ENCODE measurements around the gene JPH3. TPM values are rescaled to one million over a fixed set of nuclear protein-coding genes. Genes with fewer than 3 reads are reported as not detected.
A peak's percentile ranks its signal among the peaks of the same experiment; 100 is the strongest.

JPH3 gene
- polyA plus RNA-seq, 1 donor from 2014 or later: 22.2 TPM

DNA sequence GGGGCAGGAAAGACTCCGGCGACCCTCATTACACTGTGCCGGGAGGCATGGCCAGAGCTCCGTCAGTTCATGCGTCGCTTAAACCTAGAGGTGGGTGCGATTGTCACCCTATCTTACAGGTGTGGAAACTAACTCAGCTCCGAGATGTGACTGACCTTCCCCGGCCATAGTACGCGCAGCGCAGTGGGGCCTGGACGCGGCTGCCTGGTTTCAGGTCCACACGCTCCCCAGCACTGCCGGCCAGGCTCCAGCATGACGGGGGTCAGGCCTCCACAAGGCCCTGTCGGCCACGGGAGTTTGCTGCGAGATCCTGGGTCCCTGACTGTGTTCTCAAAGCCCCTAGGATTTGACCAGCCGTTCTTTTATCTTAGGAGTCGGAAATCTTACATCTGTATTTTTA is 34.4 kb downstream of the JPH3 start:
- Histone ChIP-seq H3K9ac (ENCODE audit: low read length) (no peak overlapping the region), H3K4me2 (ENCODE audit: low read length) (no peak overlapping the region), H2AFZ (ENCODE audit: low read depth, low read length) (no peak overlapping the region), H3K79me2 (replicated peaks; ENCODE audit: insufficient read depth, low read length) (no peaks in the 10 kb centered on the region), H3K9me2 (ENCODE audit: insufficient read depth, low read length) (no peaks in the 10 kb centered on the region), H3K36me3 (ENCODE audit: insufficient read depth, low read length) (no peaks in the 10 kb centered on the region), H3K4me3 (ENCODE audit: low read length) (no peak overlapping the region), H3K27ac (ENCODE audit: low read length) (no peak overlapping the region), H3F3A (ENCODE audit: insufficient read depth, low read length, poor library complexity, severe bottlenecking) (no peaks in the 10 kb centered on the region), H3K27me3 (ENCODE audit: insufficient read depth, low read depth, low read length) (no peaks in the 10 kb centered on the region), H3K9me3 (ENCODE audit: low read length) (no peaks in the 10 kb centered on the region), H4K20me1 (ENCODE audit: insufficient read depth) (no peaks in the 10 kb centered on the region)
- no peak for TF ChIP-seq SMC3 (conservative IDR thresholded peaks at IDR 0.05; ENCODE audit: poor library complexity)
- TF ChIP-seq, protein P1, sequence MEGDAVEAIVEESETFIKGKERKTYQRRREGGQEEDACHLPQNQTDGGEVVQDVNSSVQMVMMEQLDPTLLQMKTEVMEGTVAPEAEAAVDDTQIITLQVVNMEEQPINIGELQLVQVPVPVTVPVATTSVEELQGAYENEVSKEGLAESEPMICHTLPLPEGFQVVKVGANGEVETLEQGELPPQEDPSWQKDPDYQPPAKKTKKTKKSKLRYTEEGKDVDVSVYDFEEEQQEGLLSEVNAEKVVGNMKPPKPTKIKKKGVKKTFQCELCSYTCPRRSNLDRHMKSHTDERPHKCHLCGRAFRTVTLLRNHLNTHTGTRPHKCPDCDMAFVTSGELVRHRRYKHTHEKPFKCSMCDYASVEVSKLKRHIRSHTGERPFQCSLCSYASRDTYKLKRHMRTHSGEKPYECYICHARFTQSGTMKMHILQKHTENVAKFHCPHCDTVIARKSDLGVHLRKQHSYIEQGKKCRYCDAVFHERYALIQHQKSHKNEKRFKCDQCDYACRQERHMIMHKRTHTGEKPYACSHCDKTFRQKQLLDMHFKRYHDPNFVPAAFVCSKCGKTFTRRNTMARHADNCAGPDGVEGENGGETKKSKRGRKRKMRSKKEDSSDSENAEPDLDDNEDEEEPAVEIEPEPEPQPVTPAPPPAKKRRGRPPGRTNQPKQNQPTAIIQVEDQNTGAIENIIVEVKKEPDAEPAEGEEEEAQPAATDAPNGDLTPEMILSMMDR (IDR thresholded peaks at IDR 0.05; ENCODE audit: poor library complexity, severe bottlenecking): peak; percentile 30

DNA sequence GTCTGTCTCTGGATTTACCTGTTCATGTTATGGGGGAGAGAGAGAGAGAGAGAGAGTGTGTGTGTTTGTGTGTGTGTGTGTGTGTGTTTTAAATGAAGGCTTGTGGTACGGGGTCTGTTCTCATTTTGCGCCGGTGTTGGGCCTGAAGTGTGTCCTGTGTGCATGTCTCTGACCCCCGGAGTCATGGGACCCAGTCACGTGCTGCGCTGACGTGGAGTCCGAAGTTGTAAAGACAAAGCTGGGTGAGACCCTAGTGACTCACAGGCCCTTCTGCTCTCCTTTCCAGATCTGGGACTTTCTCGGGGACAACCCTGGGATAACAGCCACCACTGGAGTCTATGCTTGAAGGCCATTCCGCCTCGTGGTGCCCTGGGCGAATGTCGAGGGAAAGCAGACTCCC is 35.0 kb downstream of the JPH3 start:
- Histone ChIP-seq H3K36me3 (ENCODE audit: insufficient read depth, low read length) (no peaks in the 10 kb centered on the region), H2AFZ (ENCODE audit: low read depth, low read length) (no peak overlapping the region), H3K27me3 (ENCODE audit: insufficient read depth, low read depth, low read length) (no peaks in the 10 kb centered on the region), H3K27ac (ENCODE audit: low read length) (no peak overlapping the region), H3K79me2 (replicated peaks; ENCODE audit: insufficient read depth, low read length) (no peaks in the 10 kb centered on the region), H3K4me3 (ENCODE audit: low read length) (no peak overlapping the region), H3K9me2 (ENCODE audit: insufficient read depth, low read length) (no peaks in the 10 kb centered on the region), H4K20me1 (ENCODE audit: insufficient read depth) (no peaks in the 10 kb centered on the region), H3K9ac (ENCODE audit: low read length) (no peak overlapping the region), H3F3A (ENCODE audit: insufficient read depth, low read length, poor library complexity, severe bottlenecking) (no peaks in the 10 kb centered on the region), H3K4me2 (ENCODE audit: low read length) (no peak overlapping the region), H3K9me3 (ENCODE audit: low read length) (no peaks in the 10 kb centered on the region)
- no peak for TF ChIP-seq MXI1 (conservative IDR thresholded peaks at IDR 0.05; ENCODE audit: poor library complexity, severe bottlenecking)
- TF ChIP-seq TAF1 (IDR thresholded peaks at IDR 0.05; ENCODE audit: low read depth): no peak
- TF ChIP-seq EZH2 (IDR thresholded peaks at IDR 0.05; ENCODE audit: borderline replicate concordance, insufficient read depth, low read length, poor library complexity, severe bottlenecking): no peak
- no peak for TF ChIP-seq RAD21 (conservative IDR thresholded peaks at IDR 0.05)

DNA sequence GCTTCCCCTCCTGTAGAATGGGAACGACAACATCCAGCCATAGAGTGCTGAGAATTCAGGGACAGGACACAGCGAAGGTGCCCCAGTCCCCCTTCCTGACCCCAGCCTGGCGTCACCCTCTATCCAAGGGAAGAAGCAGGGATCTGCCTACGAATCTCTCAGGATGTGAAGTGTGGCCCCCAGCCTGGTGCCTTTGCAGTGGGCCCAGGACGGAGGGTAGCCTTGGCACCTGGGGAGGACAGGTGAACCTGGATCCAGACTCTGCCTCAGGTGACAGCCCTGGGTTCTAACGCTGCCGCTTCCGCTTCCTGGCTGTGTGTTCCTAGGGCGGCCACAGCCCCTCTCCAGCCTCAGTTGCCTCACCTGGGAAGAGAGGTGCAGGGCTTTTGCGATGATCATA is 36.4 kb downstream of the JPH3 start:
- Histone ChIP-seq H3K79me2 (replicated peaks; ENCODE audit: insufficient read depth, low read length) (no peaks in the 10 kb centered on the region), H3K27ac (ENCODE audit: low read length) (no peak overlapping the region), H3K4me2 (ENCODE audit: low read length) (no peak overlapping the region), H3K36me3 (ENCODE audit: insufficient read depth, low read length) (no peaks in the 10 kb centered on the region), H3F3A (ENCODE audit: insufficient read depth, low read length, poor library complexity, severe bottlenecking) (no peaks in the 10 kb centered on the region), H3K9me2 (ENCODE audit: insufficient read depth, low read length) (no peaks in the 10 kb centered on the region), H3K4me3 (ENCODE audit: low read length) (no peak overlapping the region), H3K9ac (ENCODE audit: low read length) (no peak overlapping the region), H4K20me1 (ENCODE audit: insufficient read depth) (no peaks in the 10 kb centered on the region), H3K9me3 (ENCODE audit: low read length) (no peaks in the 10 kb centered on the region), H3K27me3 (ENCODE audit: insufficient read depth, low read depth, low read length) (no peaks in the 10 kb centered on the region), H2AFZ (ENCODE audit: low read depth, low read length) (no peak overlapping the region)
- TF ChIP-seq EP300 (conservative IDR thresholded peaks at IDR 0.05; ENCODE audit: poor library complexity, severe bottlenecking) (no peak), RAD21 (conservative IDR thresholded peaks at IDR 0.05) (no peak), POLR2AphosphoS5 (IDR thresholded peaks at IDR 0.05) (no peak), EZH2 (IDR thresholded peaks at IDR 0.05; ENCODE audit: borderline replicate concordance, insufficient read depth, low read length, poor library complexity, severe bottlenecking) (no peak), SMC3 (conservative IDR thresholded peaks at IDR 0.05; ENCODE audit: poor library complexity) (no peak), MXI1 (conservative IDR thresholded peaks at IDR 0.05; ENCODE audit: poor library complexity, severe bottlenecking) (no peak), TAF1 (IDR thresholded peaks at IDR 0.05; ENCODE audit: low read depth) (no peak)
- TF ChIP-seq, protein P1 (IDR thresholded peaks at IDR 0.05; ENCODE audit: poor library complexity, severe bottlenecking): no peak
- TF ChIP-seq, protein P2, sequence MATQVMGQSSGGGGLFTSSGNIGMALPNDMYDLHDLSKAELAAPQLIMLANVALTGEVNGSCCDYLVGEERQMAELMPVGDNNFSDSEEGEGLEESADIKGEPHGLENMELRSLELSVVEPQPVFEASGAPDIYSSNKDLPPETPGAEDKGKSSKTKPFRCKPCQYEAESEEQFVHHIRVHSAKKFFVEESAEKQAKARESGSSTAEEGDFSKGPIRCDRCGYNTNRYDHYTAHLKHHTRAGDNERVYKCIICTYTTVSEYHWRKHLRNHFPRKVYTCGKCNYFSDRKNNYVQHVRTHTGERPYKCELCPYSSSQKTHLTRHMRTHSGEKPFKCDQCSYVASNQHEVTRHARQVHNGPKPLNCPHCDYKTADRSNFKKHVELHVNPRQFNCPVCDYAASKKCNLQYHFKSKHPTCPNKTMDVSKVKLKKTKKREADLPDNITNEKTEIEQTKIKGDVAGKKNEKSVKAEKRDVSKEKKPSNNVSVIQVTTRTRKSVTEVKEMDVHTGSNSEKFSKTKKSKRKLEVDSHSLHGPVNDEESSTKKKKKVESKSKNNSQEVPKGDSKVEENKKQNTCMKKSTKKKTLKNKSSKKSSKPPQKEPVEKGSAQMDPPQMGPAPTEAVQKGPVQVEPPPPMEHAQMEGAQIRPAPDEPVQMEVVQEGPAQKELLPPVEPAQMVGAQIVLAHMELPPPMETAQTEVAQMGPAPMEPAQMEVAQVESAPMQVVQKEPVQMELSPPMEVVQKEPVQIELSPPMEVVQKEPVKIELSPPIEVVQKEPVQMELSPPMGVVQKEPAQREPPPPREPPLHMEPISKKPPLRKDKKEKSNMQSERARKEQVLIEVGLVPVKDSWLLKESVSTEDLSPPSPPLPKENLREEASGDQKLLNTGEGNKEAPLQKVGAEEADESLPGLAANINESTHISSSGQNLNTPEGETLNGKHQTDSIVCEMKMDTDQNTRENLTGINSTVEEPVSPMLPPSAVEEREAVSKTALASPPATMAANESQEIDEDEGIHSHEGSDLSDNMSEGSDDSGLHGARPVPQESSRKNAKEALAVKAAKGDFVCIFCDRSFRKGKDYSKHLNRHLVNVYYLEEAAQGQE (IDR thresholded peaks at IDR 0.05; ENCODE audit: borderline replicate concordance): no peak
